VCaP (cell line): ENCODE results near the gene RBBP8NL.

Experiments used
- H3K27ac ChIP-seq: fragments of 450-650 bp; 2 replicates; pipeline ENCODE4 v1.5.1; 2017
- CTCF ChIP-seq: fragments of 450-650 bp; conservative IDR thresholded peaks from 2 replicates; pipeline ENCODE4 v1.5.1; 2017; ENCODE audit warnings: mild to moderate bottlenecking, moderate library complexity

Gene RBBP8NL

GRCh38 chr20:62395311-62396242 lies 31.8 kb downstream of the RBBP8NL start:
- TF ChIP-seq CTCF, result 0 out of 2 replicates have a peak, but pooled peaks have one; percentile 20
- H3K27ac ChIP-seq, result no peak overlapping the region

DNA sequence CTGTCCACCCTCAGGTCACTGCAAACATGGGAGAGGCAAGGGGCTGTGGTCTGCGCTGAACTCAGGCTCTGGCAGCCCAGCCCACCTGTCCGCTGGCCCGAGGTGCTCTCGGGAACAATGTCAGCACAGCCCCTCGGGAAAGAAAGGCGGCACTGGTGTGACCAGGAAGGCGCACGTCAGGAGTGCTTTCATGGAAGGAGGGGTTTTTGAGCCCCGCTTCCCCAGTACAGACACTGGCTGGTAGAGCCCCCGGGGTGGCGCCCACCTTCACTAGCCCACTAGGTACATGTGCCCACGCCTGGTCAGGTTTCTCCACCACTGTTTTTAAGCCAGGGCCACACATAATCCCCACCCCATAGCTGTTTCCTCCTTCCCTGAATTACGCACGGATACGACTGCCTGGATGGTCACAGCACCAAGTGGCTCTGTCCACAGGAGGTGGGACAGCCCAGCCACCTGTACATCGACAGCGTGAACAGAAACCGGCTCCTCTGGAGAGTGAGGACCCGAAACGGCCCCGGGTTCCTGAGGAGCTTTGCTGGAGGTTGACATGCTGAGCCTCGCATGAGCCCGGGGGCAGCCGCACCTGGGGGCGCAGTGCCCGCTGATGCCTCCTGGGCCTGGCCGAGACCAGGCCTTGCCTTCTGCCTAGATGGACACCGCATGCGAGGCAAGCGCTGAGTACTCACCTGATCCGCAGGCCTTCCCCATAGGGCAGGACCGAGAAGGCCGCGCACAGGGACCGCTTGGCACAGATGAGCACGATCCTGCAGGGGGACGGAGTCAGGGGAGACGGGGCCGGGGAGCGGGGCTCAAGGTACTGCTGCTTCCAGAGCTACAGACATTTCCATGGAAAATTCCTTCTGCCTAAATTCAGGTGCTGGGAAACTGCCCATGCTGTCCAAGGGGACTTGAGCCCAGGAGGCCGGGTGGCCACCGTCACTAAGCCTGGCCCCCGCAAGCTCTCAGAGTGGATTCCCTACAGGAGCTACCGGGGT lies 32.8 kb downstream of the RBBP8NL start:
- no peak overlapping the region for H3K27ac ChIP-seq
- no peak for TF ChIP-seq CTCF

GRCh38 chr20:62393830-62394229 lies 33.5 kb downstream of the RBBP8NL start:
- H3K27ac ChIP-seq, result no peak overlapping the region
- no peak for TF ChIP-seq CTCF

GRCh38 chr20:62393335-62393665 lies 34.0 kb downstream of the RBBP8NL start:
- no peak for TF ChIP-seq CTCF
- H3K27ac ChIP-seq, result no peak overlapping the region

GRCh38 chr20:62392621-62393334 lies 34.6 kb downstream of the RBBP8NL start:
- H3K27ac ChIP-seq, result no peak overlapping the region
- TF ChIP-seq CTCF, result no peak

- H3K27ac ChIP-seq, result peak overlapping the region; percentile 92; the same call in 1 of the 2 replicates
- TF ChIP-seq CTCF, result no peak
These were observed 35.3 kb downstream of the RBBP8NL start for GRCh38 chr20:62392077-62392418.
